ENCODE data around the gene UBTD2. TPM values are rescaled to one million over a fixed set of nuclear protein-coding genes. Genes with fewer than 3 reads are reported as not detected.

UBTD2 gene
- total and polyA plus RNA-seq, 11 donors = 5.0 to 13.3 (median 9.7) TPM

DNA sequence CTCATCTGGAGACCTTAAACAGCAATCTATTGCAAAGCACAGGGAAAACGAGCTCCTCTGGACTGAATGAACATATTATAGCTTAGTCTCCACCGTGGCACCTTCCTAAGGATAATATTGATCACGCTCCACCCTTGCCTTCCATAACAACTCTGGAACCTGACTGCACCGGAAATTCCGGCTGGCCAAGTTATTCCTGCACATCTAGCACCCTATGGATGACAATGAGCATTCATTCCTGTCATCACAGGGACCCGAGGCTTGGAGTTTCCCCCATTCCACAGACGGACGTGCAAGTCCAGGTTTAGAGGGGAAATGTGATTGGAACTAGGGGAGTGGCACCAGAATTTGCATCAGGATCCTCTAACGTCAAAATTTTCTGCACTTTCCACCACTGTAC lies 123.1 kb downstream of the UBTD2 start:
- WGBS, 4 donors = 72 to 81% (median 76%) methylated on average over 9 of the region's 9 CpGs

More for the DNA sequence above, 123.1 kb downstream of the UBTD2 start:
- Histone ChIP-seq H3K27ac (no peak overlapping the region), H3K36me3 (peaks cover 0 to 28% (median 7%) of the 10 kb centered on the region in 9 donors), H3K27me3 (no peaks in the 10 kb centered on the region), H3K4me3 (no peak overlapping the region), H3K4me1 (peaks cover 11 to 75% (median 37%) of the 10 kb centered on the region in 12 donors), H3K9me3 (no peaks in the 10 kb centered on the region)
- DNase-seq (peak in 1 of 5 donors; percentile 5), ATAC-seq (no peak)
- intact Hi-C loops (cut with DNase I) = loop anchor here in 1 of 10 donors (5.0 kb wide), 1 partner anchor 38 kb away; no protein-coding TSS in a partner anchor
- TF ChIP-seq, protein P1, sequence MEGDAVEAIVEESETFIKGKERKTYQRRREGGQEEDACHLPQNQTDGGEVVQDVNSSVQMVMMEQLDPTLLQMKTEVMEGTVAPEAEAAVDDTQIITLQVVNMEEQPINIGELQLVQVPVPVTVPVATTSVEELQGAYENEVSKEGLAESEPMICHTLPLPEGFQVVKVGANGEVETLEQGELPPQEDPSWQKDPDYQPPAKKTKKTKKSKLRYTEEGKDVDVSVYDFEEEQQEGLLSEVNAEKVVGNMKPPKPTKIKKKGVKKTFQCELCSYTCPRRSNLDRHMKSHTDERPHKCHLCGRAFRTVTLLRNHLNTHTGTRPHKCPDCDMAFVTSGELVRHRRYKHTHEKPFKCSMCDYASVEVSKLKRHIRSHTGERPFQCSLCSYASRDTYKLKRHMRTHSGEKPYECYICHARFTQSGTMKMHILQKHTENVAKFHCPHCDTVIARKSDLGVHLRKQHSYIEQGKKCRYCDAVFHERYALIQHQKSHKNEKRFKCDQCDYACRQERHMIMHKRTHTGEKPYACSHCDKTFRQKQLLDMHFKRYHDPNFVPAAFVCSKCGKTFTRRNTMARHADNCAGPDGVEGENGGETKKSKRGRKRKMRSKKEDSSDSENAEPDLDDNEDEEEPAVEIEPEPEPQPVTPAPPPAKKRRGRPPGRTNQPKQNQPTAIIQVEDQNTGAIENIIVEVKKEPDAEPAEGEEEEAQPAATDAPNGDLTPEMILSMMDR (IDR thresholded peaks at IDR 0.05) = no peak
- TF ChIP-seq POLR2A (IDR thresholded peaks at IDR 0.05) = no peak

Other genes with a start within 250 kb of the UBTD2 start
- 10 to 100 TPM in 5 of 9 donors, 1 to 10 TPM in 4; 5.5 to 52.9 (median 10.3) TPM for gene STK10, start 95.5 kb downstream of the UBTD2 start, total RNA-seq
- 10 to 100 TPM in 1 of 2 donors, 1 to 10 TPM in 1; 5.7 to 10.2 TPM for gene STK10, start 95.5 kb downstream of the UBTD2 start, polyA plus RNA-seq
- gene EFCAB9, start 89.6 kb downstream of the UBTD2 start, total RNA-seq = not detected
- gene EFCAB9, start 89.6 kb downstream of the UBTD2 start, polyA plus RNA-seq = not detected
- 10 to 100 TPM in 2 of 9 donors, 1 to 10 TPM in 7; 3.3 to 22.7 (median 8.4) TPM for gene SH3PXD2B, start 170.8 kb upstream of the UBTD2 start, total RNA-seq
- 1 to 10 TPM; 1.1 to 6.9 TPM for gene SH3PXD2B, start 170.8 kb upstream of the UBTD2 start, polyA plus RNA-seq

Data from heart left ventricle (tissue), 16 donors.